Endothelial cell of hepatic sinusoid (primary cell): ENCODE results near the gene FAM184B.

ENCODE experiments used
- in situ Hi-C: cut with HindIII; loops from 2 replicates; pipeline ENCODE4 v1.10.0; 2017; ENCODE audit warnings: low sequenced_read_pairs

FAM184B gene

DNA sequence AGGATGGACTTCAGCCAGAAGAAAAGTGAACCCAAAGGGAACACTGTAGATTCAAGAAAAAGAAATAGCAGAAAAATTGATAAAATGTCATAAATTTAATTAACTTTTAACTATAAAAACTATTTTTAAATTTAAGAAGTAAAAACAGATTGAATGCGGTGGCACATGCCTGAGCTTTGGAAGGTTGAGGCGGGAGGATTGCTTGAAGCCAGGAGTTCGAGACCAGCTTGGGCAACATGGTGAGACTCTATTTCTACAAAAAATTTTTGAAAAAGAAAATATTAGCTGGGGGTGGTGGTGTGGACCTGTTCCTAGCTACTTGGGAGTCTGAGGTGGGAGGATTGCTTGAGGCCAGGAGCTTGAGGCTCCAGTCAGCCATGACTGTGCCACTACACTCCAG, 3.0 kb downstream of the FAM184B start:
- in situ Hi-C loops = no loop called here

DNA sequence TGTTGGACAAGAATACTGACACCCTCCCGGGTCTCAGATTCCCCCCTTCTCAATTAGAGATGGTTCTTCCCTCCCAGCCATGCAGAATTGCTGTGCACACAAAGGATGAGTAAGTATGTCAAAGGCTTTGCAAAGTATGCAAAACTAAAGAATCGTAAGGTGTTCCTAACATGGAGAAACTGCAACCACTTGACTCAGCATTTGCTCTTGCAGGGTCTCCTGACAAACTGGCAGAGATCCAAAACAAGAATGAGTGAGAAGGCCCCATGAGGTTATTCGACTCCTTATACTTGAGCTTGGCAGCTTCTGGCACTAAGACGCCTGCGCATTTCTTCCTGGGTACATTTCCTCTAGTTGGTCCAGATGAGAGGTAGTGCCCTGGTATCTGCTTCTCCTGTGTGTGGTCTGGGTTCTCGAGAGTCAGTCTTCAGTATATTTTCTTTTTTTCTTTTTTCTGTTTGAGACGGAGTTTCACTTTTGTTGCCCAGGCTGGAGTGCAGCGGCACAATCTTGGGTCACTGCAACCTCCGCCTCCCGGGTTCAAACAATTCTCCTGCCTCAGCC, 8.2 kb downstream of the FAM184B start:
- in situ Hi-C loops = no loop called here

DNA sequence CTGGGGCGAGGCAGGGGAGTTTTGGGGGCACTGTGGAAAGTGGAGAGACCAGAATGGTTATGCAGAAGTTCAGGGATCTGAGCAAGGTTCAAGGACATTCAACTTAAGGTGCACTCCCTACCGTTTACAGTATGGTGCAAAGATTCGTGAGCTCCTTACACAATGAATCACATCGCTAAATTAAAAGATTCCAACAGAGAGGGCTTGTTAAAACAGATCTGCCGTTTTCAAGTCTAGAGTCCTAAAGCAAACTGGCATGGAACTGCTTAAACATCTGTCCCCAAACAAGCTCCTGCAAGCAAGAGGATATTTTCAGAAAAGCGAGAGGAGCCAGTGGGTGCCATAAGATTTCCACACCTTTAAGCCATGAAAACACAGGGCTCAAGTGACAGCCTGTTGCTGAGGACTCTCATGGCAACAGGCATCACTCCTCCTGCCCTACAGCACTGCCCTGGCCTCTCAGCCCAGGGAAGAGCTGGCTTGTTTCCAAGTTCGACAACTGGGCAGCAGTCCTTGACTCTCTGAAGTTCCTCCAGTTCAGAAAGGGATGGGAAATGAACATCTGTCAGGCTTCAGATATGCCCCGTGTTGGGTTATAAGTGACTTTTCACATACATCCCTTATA, 10.0 kb downstream of the FAM184B start:
- in situ Hi-C loops = no loop called here

DNA sequence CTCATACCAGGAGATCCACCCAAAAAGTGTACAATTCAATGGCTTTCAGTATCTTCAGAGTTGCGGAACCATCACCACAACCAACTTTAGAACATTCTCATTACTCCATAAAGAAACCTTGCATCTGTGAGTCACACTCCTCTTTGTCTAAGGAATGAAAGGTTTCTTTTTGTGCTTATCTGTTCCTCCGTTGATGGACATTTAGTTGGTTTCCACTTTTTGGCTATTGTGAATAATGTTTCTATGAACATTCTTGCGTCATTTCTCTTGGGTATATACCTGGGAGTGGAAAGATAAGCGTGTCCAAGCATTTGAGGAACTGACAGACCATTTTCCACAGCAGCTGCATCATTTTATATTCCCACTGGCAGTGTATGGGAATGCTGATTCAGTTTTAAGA, 10.6 kb downstream of the FAM184B start:
- in situ Hi-C loops = no loop called here

DNA sequence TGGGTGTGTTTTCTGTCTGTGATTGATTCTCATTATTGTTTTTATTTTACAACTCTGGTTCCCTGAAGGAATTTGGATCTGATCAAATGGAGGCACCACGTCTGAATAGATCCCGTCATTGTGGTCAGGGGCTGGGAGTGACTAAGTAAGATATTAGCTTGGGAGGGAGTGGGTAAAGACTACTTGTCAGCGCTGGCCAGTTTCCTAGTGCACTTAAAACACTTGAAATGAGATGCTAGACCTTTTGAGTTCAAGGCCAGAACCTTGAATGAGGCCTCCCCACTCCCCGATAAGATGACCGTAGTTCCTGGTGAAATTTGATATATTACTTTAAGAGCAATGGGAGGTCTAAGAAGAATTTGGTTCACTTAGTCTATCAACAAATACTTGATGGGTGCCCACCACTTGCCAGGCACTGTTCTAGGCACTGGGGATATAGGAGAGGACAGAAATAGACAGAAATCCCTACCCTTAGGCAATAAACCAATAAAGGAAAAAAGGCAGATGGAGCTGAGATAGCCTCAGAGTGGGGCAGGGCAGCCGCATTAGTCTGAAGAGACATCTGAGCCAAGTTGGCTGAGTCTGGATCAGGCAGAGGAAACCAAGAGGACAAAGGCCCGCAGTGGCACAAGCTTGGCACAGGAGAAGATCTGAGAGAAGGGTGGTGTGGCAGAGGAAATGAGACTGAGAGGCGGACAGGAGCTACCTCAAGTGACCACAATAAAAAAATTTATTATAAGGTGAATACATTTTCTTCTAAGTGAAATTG, 11.8 kb downstream of the FAM184B start:
- in situ Hi-C loops = no loop called here

DNA sequence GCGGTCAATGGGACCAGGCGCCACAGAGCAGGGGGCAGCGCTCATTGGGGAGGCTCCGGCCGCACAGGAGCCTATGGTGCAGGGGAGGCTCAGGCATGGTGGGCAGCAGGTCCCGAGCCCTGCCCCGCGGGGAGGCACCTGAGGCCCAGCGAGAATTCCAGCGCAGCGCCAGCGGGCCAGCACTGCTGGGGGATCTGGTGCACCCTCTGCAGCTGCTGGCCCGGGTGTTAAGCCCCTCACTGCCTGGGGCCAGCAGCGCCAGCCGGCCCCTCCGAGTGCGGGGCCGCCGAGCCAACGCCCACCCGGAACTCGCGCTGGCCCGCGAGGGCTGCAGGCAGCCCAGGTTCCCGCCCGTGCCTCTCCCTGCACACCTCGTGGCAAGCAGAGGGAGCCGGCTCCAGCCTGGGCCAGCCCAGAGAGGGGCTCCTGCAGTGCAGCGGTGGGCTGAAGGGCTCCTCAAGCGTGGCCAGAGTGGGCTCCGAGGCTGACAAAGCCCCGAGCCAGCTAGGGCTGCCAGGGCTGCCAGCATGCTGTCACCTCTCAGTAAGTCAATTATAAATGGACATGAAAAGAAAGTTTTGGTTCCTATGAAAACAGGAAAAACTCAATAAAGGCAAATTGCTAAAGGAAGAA, 14.5 kb downstream of the FAM184B start:
- in situ Hi-C loops = no loop called here

DNA sequence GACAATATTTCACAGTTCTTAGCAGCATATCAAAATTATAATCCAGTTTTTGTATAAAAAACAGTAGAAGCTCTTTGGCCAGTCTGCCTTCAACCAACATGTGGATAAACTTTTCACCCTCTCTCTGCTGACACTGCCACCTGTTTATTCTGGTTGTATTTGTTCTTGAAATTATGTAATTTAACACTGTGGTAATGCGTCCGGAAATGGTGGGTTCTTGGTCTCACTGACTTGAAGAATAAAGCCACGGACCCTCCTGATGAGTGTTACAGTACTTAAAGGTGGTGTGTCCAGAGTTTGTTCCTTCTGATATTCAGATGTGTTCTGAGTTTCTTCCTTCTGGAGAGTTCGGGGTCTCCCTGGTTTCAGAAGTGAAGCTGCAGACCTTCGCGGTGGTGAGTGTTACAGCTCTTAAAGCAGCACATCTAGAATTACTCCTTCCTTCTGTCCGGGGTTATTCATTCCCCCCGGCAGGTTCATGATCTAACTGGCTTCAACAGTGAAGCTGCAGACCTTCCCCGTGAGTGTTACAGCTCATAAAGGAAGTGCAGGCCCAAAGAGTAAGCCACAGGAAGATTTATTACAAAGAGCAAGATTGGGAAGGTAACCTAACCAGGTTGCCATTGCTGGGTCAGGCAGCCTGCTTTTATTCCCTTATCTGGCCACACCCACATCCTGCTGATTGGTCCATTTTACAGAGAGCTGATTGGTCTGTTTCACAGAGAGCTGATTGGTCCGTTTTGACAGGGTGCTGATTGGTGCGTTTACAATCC, 15.7 kb downstream of the FAM184B start:
- in situ Hi-C loops = no loop called here

DNA sequence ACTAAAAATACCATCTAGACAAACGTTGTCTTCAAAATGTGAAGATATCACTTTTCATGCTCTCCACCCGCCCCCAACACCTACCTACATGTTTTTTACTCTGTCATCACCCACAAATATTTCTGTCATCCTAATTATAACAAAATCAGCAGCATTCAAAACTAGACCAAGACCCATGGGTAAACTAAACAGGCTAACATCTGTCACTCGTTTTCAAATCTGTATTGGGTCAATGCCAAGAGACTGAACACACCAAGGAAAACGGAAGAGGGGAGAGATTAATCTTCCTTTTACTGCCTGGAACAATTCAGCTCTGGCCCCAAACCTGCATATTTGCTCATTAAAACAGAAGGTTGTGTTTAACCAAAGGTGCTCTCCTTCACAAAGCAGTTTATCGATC, 17.5 kb downstream of the FAM184B start:
- in situ Hi-C loops = no loop called here

DNA sequence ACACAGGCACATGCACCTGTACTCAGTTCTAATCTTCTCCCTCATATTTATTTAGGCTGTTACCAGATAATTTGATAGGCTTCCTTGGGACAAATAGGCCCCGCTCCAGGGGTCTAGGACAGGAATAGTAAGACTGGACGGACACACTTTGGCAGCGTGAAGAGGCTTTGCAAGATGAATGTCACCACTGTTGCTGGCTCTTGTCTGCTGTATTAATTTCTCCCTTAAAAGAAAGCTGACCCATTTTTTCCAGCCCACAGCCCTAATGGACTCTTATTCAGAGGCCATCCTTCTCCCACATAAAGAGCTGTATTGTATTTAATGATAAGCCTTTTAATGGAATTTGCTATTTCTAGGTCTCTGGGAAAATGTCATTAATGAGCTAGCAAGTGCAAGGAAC, 18.0 kb downstream of the FAM184B start:
- in situ Hi-C loops = no loop called here

DNA sequence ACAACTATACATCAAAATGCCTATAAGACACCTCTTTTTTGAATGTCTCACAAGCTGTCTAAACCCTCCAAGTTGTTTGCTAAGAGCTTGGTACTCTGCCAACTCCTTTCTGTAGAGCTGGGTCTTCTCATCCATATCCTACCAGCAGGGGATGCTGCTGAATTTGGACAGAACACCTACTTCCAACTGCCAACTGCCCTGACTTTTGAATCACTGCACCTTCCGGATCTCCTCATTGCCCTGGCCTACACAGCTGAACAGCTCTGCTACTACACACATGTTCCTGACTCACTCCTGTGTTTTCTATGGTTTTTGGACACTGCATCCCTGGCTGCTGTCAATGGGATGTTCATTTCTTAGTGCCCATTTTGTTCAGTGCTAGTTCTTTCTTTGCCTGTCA, 18.7 kb downstream of the FAM184B start:
- in situ Hi-C loops = no loop called here

DNA sequence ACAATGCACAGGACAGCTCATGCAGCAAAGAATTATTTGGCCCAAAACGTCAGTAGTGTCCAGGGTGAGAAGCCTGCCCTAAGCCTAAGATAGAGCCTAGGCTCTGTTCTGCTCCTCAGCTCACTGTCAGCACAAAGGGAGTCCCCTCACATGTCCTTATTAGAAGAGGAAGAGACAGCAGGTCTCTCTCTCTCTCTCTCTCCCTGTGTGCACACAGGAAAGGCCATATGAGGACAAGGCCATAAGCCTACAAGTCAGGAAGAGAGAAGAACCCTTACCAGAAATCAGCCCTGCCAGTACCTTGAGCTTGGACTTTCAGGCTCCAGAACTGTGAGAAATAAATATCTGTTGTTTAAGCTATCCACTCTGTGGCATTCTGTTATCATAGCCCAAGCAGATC, 20.4 kb downstream of the FAM184B start:
- in situ Hi-C loops = no loop called here

DNA sequence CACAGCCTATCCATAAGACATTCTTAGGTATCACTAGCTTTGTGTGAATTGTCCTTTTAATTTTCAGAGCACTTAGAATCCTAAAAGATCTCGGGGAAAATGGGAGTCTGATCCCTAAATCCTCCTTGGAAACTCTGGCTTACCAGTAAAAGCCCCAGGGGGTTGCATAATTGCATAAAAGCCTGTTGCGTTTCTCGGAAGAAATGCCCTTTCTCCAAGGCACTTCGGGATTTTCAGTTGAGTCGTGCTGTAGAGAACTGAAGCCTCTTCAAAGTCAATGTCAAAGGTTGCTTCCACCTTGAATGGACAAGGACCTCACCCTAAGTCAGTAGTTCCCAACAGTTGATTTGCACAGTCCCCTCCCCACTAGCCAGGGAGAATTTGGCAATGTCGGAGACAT, 20.8 kb downstream of the FAM184B start:
- in situ Hi-C loops = no loop called here

DNA sequence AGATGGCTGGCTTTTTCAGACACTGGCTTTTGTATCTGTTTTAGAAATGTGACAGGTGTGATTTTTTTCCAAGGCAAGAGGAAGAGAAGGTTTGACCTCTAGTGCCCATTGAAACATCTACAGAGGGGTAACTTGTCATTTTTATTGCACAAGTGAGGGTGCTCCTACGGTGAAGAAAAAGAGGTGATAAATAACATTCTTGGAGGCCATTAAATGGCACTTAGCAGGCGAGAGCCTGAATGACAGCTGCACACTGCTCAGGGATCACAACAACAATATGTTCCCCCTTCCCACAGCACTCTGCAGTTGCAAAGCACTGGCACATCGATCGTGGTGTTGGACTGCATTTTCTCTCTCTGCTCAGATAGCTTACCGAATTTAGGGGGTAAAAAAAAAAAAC, 22.9 kb downstream of the FAM184B start:
- in situ Hi-C loops = no loop called here

DNA sequence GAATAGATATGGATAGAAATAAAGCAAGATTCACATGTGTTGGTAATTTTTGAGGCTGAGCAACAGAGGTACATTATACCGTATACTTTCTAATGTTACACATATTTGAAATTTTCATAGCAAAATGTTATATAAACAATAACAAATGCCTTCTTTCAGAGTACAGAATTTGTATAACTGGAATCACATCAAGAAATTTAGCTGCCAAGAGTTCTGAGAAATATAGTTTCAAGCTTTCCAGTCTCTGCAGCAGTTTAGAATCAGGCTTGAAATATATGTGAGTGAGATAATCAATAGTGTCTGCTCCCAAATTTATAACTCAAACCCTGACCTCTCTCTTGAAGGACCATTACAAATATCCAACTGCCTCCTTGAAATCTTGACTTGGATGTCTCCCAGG, 23.8 kb downstream of the FAM184B start:
- in situ Hi-C loops = no loop called here

DNA sequence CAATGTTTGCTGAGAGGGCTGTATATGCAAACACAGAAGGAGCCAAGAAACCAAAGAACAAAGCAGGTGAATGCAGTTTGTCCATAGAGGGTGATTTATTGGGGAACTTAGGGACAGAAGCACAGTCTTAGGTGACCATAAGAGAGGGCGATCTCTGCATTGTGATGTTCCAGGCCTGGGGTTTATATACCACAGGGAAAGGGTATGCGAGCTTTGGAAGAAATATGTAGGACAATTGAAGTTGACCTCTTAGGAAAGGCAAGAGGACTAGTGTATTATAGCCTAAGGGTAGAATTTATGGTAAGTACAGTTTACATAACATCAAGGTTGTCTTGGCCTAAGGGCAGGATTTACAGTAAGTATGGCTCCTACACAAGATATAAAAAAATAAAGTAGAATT, 27.8 kb downstream of the FAM184B start:
- in situ Hi-C loops = loop anchor here (5.0 kb wide), 1 partner anchor 51 kb away; no protein-coding TSS in a partner anchor

DNA sequence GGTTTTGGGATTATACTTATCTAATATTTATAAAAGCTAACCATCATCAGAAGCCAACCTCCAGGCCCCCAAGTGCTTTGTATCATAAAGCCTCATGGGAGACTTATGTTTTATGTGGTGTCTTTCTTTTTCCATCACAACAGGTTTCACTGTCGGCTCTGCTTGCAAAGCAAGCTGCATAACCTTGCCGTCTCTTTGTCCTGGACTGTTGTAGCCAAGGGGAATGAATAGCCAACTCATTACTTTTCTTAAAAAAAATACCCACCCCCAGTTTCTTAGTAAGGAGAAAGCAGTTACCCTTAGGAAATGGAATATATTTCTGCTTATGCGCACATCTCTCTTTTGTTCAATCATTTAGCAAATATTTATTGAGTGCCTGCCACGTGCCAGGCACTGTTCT, 40.7 kb downstream of the FAM184B start:
- in situ Hi-C loops = no loop called here

DNA sequence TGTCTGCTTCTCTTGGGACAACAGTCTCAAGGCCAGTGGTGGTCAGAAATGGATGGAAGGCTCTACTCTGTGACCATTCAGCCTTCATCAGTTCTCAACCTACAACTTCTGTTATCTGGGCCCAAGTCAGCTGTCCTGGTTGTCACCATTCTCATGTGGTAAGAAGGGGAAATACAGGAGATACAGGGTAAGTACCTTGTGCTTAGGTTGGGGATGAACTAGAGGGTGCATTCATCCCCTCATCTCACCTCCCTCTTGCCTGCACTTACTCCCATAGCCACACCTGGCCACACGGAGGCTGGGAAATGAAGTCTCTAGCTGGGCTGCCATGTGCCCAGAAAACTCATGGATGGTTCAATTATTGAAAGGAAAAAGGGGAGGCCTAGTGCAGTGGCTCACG, 44.9 kb downstream of the FAM184B start:
- in situ Hi-C loops = no loop called here

DNA sequence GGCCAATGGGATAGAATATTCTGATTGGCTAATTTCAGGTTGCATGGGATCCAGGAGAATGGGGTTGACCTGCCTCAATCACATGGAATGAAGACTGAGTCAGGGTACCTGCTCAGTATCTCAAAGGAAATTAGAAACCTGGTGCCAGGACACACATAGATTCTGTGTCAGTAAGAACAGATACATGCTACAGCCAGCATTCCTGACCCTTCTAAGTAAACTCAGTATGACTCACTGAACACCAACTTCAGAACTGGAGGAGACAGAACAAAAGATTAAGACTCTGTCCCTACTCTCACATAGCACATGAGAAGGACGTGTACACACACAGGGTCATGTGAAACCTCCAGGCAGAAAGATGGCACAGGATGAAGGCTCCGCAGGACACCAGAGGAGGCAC, 54.5 kb downstream of the FAM184B start:
- in situ Hi-C loops = no loop called here

DNA sequence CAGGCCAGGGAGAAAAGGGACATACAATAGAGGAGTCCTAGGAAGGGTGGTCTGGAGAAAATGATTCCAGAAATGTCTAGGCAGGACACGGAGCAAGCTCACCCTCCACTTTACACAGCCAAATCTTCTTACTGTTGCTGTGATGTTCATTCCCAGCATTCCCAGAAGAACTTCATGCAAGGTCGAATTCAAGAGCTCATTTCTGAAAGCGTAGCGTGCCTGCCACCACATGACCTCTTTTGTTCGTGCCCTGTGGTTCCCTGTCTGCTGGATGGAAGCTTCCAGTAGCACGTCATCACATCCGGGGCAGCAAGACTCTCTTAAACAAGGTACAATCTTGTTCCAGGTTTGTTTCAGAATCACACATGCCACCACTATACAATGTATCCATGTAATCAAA, 57.8 kb downstream of the FAM184B start:
- in situ Hi-C loops = no loop called here

DNA sequence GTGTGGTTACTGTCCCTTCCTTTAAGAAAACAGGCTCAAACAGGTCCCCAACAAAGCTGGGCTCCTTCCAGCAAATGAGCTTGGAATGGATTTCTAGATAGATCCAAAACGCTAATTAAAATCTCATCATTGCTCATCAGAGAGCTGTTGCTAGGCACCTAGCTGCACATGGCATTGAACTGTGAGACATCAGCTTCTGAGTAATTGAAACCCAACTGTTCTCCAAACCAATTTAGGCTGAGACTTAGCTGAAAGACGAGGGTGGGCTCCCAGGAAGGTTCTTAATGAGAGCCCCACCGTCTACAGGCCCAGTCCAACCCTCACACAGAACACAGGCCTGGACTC, 59.1 kb downstream of the FAM184B start:
- in situ Hi-C loops = no loop called here
